Esophagus mucosa (tissue), 1 donor: ENCODE measurements around the gene CAB39. TPM values are rescaled to one million over a fixed set of nuclear protein-coding genes. Genes with fewer than 3 reads are reported as not detected.

Experiments used
- ATAC-seq: fragments of 200-7000 bp; cut with Tn5 transposase; one replicate; pipeline ENCODE4 v1.9.1; 2020
- total RNA-seq: library from RNA; stranded (reverse); gene quantifications from one replicate; pipeline ENCODE4 v1.2.4, GENCODE V29; 2023
- donor health status: DM: yes; HTN: yes; CAD: no.

CAB39 gene
- total RNA-seq, 1 donor from 2014 or later: 50.8 TPM

DNA sequence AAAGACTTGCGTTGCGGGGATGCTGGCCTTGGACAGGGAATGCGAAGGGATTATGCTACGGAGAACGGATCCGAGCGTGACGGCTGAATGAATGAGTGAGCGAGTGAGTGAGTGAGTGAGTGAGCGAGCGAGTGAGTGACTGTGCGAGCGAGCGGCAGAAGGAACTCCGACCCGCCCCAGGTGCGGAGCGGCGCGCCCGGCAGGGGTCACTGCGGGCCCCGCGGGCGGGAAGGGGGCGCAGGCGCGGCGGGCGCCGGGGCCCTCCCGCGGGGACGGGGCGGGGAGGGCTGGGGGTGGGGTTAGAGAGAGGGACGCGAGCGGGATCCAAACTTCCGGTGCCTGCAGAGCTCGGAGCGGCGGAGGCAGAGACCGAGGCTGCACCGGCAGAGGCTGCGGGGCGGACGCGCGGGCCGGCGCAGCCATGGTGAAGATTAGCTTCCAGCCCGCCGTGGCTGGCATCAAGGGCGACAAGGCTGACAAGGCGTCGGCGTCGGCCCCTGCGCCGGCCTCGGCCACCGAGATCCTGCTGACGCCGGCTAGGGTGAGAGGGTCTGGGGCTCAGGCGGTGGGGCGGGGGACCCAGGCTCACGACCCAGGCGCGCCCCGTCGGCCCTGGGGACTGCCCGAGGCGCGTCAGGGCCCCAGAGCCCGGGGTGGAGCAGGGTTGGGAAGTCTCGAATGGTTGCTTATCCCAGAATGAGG, 152.1 kb downstream of the CAB39 start, which contains the start of gene ITM2C:
ITM2C (plus strand) TSS at position 338 of the 702 bp plus-strand sequence; CDS start at position 422, 84 bp downstream.
- peak; percentile 71 for ATAC-seq

GRCh38 chr2:230865307-230865765, 152.7 kb downstream of the CAB39 start:
- ATAC-seq: no peak

DNA sequence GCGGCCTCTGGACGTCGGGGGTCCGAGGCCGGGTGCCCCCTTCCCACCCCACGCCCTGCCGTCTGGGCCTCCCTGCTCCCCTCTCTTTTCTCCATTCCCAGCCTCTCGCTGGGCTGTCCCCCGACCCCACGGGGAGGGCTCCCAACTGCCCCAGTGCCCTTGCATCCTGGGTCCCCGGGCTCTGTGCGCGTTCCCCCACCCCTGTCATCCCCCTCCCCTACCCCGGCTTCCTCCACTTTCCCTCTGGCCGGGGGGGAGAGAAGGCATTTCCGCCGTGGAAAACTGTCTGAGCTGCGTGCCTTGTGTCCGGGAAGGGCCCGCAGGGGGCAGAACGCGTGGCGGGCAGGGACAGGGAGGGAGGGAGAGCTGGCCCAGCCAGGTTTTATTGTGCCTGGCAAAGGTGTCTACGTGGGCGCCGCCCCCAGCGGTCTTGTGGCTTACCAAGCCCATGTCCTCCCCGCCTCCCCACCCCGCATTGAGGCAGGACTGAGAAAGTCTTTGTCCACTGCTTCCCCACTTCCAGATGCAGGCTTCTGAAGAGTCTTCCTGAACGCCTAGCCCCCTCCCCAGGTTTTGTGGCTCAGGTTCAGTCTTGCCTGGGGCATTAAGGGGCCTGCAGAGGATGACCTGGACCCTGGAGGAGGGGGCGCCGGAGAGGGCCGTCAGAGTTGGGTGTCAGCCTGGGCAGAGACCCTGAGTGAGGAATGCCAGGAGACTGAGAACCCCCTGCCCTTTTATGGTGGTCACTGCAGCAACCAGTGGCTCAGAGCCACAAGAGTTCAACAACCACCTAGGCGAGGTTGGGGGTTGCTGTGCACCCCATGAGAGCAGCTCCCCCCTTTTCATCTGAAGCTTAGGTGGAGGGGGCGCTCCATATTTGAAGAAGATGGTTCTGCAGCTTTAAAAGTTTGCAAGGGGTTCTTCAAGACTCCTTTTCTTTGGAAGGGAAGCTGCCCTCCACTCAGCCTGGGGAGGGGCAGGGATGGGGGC, 153.4 kb downstream of the CAB39 start:
- no peak for ATAC-seq

GRCh38 chr2:230866756-230867523, 154.3 kb downstream of the CAB39 start:
- ATAC-seq: no peak

- no peak for ATAC-seq
Observed at GRCh38 chr2:230868161-230868946, 155.7 kb downstream of the CAB39 start.

DNA sequence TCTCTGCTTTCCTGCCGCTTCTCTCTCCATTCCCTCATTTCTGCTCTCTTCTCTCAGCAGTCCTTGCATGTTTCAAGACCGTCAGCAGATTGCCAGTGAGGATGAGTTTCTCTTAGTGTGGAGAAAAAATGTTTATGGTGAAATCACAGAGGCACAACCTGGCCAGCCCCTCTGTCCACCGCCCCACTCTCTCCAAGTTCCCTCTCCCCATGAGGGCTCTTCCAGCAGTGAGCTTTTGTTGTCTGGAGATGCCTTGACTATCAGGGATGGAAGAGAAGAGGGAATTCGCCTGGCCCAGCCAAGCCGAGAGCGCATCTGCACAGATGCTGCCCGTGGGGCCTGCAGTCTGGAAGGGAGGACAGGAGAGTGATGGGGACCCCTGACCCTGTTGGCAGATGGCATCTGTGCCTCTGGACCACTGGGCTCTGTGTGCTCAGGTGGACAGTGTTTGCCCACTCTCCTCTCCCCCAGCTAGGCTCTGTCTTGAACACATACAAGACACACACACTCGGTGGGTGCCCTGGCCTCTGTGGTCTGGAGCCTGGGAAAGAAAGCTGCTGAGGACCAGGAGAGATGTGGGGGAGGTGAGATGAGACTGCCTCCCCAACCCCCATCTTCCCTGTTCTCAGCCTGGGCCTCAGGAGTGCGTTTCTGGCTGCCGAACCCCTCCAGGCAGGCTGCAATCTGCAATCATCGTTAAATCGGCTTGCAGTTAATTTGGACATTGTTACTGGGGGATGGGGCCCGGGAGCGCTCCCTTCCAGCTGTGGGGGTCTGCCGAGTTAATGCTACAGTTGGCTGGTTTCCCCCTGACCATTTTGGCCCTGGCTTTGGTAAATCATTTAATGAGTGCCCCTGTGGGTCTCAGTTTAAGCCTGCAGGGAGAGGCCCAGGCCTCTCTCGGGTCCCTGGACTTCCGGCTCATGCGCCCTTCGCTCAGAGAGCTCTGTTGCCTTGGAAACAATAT, 156.6 kb downstream of the CAB39 start:
- no peak for ATAC-seq

DNA sequence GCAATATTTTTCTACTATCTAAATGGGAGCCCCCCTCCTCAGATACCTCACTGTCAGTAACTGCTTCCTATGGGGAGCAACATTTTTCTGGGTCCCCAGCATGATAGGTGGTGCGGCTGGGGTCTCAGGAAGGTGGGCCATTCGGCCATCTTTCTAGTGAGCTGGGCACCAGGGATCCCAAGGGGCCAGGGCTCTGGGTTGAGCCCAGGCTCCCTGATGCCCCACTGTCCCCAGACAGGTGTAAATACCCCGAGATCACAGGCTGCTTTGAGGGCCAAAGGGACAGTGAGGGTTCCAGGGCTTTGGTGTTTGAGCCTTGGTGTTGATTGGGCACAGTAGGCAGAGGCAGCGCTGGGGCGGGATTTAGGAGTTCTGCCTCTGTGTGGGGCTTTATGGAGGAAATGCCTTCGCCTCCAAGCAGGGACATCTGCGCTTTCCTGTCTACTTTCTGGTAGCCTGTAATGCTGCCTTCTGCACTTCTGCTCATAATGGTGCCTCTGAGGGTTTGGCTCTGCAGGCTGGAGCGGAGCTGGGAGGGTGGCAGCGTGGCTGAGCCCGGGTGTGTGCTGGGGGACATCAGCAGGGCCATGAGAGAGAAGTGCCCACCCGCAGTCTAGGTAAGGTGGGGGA, 157.4 kb downstream of the CAB39 start:
- ATAC-seq: no peak

Other genes starting within 250 kb of the CAB39 start
- 7.3 TPM for gene ITM2C, start 152.1 kb downstream of the CAB39 start, total RNA-seq
- gene GPR55, start 212.4 kb downstream of the CAB39 start, total RNA-seq: 0.20 TPM